ENCODE data around the gene CCNL2. TPM values are rescaled to one million over a fixed set of nuclear protein-coding genes. Genes with fewer than 3 reads are reported as not detected.

The CCNL2 gene
- total RNA-seq, 2 experiments from 2014 or later = 274 to 281 TPM

DNA sequence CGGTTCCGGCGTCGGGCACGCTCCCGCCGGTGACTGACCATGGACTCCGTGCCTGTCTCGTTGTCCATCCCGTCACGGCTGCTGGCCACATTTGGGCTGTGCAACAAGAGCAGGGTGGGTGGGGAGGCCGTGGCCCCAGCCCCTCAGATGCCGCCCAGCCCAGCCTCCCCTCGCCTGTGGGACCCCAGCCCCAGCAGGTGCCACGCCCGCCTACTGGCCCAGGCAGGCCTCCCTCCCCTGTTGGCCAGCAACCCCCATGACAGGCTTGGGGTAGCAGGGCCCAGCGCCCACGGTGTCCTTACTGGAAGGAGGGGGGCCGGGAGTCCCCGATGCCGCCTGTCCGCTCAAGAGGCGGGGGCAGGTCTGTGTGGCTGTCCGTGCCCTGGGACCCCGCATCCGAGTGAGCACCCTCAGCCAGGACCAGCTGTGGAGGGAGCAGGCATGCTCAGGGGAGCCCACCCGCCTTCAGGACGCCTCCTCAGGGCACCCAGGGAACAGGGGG lies 57.0 kb downstream of the CCNL2 start:
- ChIA-PET CTCF (no interaction called here), POLR2A (no interaction called here)
- no peaks in the 10 kb centered on the region for H3K9me3 ChIP-seq (ENCODE audit: control insufficient read depth in 1 of 2, insufficient read depth in 1 of 2, low read length in 2 of 2)
- H3K9me3 Mint-ChIP-seq = no peaks in the 10 kb centered on the region
- no peak overlapping the region for H3K4me3 Mint-ChIP-seq
- peaks cover 15% of the 10 kb centered on the region for H3K36me3 ChIP-seq (ENCODE audit: insufficient read depth, low read length)
- no peak for ATAC-seq (ENCODE audit: poor library complexity)
- no peaks in the 10 kb centered on the region for H3K27me3 Mint-ChIP-seq
- intact Hi-C loops (cut with DNase I, micrococcal nuclease) = no loop called here
- no peak overlapping the region for H3K27ac ChIP-seq (ENCODE audit: low read depth in 1 of 2, low read length in 2 of 2)
- H3K27me3 ChIP-seq (ENCODE audit: control insufficient read depth in 1 of 2, insufficient read depth in 2 of 2, low read length in 2 of 2) = no peaks in the 10 kb centered on the region
- H3K27ac Mint-ChIP-seq = no peak overlapping the region
- no peak for DNase-seq
- peaks cover 6% of the 10 kb centered on the region for H3K4me1 Mint-ChIP-seq (ENCODE audit: low read depth)
- H3K4me1 ChIP-seq (ENCODE audit: insufficient read depth, low read length) = peaks cover 18% of the 10 kb centered on the region
- TF ChIP-seq, protein P1, sequence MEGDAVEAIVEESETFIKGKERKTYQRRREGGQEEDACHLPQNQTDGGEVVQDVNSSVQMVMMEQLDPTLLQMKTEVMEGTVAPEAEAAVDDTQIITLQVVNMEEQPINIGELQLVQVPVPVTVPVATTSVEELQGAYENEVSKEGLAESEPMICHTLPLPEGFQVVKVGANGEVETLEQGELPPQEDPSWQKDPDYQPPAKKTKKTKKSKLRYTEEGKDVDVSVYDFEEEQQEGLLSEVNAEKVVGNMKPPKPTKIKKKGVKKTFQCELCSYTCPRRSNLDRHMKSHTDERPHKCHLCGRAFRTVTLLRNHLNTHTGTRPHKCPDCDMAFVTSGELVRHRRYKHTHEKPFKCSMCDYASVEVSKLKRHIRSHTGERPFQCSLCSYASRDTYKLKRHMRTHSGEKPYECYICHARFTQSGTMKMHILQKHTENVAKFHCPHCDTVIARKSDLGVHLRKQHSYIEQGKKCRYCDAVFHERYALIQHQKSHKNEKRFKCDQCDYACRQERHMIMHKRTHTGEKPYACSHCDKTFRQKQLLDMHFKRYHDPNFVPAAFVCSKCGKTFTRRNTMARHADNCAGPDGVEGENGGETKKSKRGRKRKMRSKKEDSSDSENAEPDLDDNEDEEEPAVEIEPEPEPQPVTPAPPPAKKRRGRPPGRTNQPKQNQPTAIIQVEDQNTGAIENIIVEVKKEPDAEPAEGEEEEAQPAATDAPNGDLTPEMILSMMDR (IDR thresholded peaks at IDR 0.05) = no peak
- no peak overlapping the region for H3K4me3 ChIP-seq (ENCODE audit: low read length)
- peaks cover 7% of the 10 kb centered on the region for H3K36me3 Mint-ChIP-seq (ENCODE audit: low read depth)

DNA sequence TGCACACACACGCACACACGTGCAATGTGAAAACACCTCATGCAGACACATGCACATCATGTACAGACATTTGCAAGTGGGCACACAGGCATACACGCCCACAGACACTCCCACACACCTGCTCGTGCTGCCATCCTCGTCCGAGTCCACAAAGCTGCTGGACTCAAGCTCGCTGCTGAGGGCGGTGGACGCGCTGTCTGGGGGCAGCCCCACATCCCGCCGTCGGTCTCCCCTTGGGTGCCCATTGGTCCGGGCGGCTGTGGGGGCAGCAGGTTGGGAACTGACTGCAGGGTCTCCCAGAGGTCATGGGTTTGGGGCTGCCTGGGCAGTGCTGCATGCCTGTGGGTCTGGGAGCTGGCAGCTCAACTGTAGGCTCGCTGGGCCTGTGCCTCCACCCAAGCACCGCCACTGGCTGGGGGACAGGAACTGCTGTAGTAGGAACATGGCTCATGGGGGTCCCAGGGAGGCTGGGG lies 57.5 kb downstream of the CCNL2 start:
- Histone ChIP-seq H3K9me3 (ENCODE audit: control insufficient read depth in 1 of 2, insufficient read depth in 1 of 2, low read length in 2 of 2) (no peaks in the 10 kb centered on the region), H3K4me1 (ENCODE audit: insufficient read depth, low read length) (peaks cover 13% of the 10 kb centered on the region), H3K36me3 (ENCODE audit: insufficient read depth, low read length) (peaks cover 15% of the 10 kb centered on the region), H3K27ac (ENCODE audit: low read depth in 1 of 2, low read length in 2 of 2) (no peak overlapping the region), H3K27me3 (ENCODE audit: control insufficient read depth in 1 of 2, insufficient read depth in 2 of 2, low read length in 2 of 2) (no peaks in the 10 kb centered on the region), H3K4me3 (ENCODE audit: low read length) (no peak overlapping the region)
- ChIA-PET CTCF (no interaction called here), POLR2A (no interaction called here)
- H3K4me1 Mint-ChIP-seq (ENCODE audit: low read depth) = peaks cover under 1% of the 10 kb centered on the region
- H3K27ac Mint-ChIP-seq = no peak overlapping the region
- no peak overlapping the region for H3K4me3 Mint-ChIP-seq
- no peaks in the 10 kb centered on the region for H3K9me3 Mint-ChIP-seq
- intact Hi-C loops (cut with DNase I, micrococcal nuclease) = no loop called here
- peaks cover 7% of the 10 kb centered on the region for H3K36me3 Mint-ChIP-seq (ENCODE audit: low read depth)
- no peaks in the 10 kb centered on the region for H3K27me3 Mint-ChIP-seq
- DNase-seq (no peak), ATAC-seq (ENCODE audit: poor library complexity) (no peak)
- TF ChIP-seq, protein P1 (IDR thresholded peaks at IDR 0.05) = no peak

DNA sequence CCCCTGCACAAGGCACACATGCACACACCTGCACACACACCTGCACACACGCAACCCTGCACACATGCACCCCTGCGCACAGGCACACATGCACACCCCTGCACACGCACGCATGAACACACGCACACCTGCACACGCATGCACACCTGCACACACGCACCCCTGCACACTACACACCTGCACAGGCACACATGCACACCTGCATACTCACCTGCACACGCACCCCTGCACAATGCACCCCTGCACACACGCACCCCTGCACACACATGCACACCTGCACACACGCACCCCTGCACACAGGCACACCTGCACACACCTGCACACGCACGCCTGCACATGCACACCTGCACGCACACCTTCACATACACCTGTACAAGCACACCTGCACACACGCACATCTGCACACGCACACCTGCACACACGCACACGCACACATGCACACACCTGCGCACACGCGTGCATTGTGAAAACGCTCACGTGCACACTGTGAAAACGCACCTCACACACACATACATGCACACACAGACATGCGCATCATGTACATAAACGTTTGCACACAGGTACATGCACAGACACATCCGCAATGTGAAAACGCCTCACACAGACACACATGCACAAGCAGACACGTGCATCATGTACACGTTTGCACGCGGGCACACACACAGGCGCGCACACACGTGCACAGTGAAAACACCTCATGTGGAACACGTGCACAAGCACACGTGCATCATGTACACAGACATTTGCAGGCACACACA lies 58.2 kb downstream of the CCNL2 start:
- H3K27ac Mint-ChIP-seq = no peak overlapping the region
- POLR2A ChIA-PET = no interaction called here

More for the DNA sequence above, 58.2 kb downstream of the CCNL2 start:
- H3K36me3 Mint-ChIP-seq (ENCODE audit: low read depth) = peaks cover 7% of the 10 kb centered on the region
- H3K36me3 ChIP-seq (ENCODE audit: insufficient read depth, low read length) = peaks cover 15% of the 10 kb centered on the region
- intact Hi-C loops (cut with DNase I, micrococcal nuclease) = no loop called here
- ATAC-seq (ENCODE audit: poor library complexity) (no peak), DNase-seq (no peak)
- H3K27me3 Mint-ChIP-seq = no peaks in the 10 kb centered on the region
- H3K27me3 ChIP-seq (ENCODE audit: control insufficient read depth in 1 of 2, insufficient read depth in 2 of 2, low read length in 2 of 2) = no peaks in the 10 kb centered on the region
- no peaks in the 10 kb centered on the region for H3K4me1 Mint-ChIP-seq (ENCODE audit: low read depth)
- H3K27ac ChIP-seq (ENCODE audit: low read depth in 1 of 2, low read length in 2 of 2) = no peak overlapping the region
- H3K4me1 ChIP-seq (ENCODE audit: insufficient read depth, low read length) = peaks cover 11% of the 10 kb centered on the region
- CTCF ChIA-PET = no interaction called here
- no peaks in the 10 kb centered on the region for H3K9me3 ChIP-seq (ENCODE audit: control insufficient read depth in 1 of 2, insufficient read depth in 1 of 2, low read length in 2 of 2)
- no peak overlapping the region for H3K4me3 Mint-ChIP-seq
- H3K4me3 ChIP-seq (ENCODE audit: low read length) = no peak overlapping the region
- TF ChIP-seq, protein P1 (IDR thresholded peaks at IDR 0.05) = no peak
- H3K9me3 Mint-ChIP-seq = no peaks in the 10 kb centered on the region

All from CD4-positive, alpha-beta T cell (primary cell).